GM12891 (cell line): ENCODE data around the gene AIFM2.
"Not testable (repeated sequence)": the region's sequence is repeated elsewhere in the genome, so short reads cannot be mapped to it uniquely, and the experiment has no call there.

Experiments
- DNase-seq: peaks from one replicate; pipeline ENCODE4 v3.0.0; 2011; ENCODE audit warnings: low spot score; ENCODE audit not compliant: insufficient read length
- FAIRE-seq: peaks from 2 replicates; lab custom pipeline; 2011; peaks lifted over from hg19 to GRCh38; lab: Jason Lieb, UNC
- PAX5 ChIP-seq: IDR thresholded peaks from 2 replicates; pipeline ENCODE4 v1.6.1; 2011; ENCODE audit warnings: low read length, moderate library complexity, mild to moderate bottlenecking; ENCODE audit not compliant: insufficient read depth, severe bottlenecking
- POLR2A ChIP-seq: IDR thresholded peaks from 2 replicates; pipeline ENCODE4 v1.6.1; 2011; ENCODE audit warnings: low read depth, low read length, control low read depth
- POLR2AphosphoS5 ChIP-seq: IDR thresholded peaks from 2 replicates; pipeline ENCODE4 v1.6.1; 2011; ENCODE audit warnings: low read depth, low read length, control low read depth
- POU2F2 ChIP-seq: IDR thresholded peaks from 2 replicates; pipeline ENCODE4 v1.6.1; 2011; ENCODE audit warnings: low read depth, mild to moderate bottlenecking, control low read depth, low read length, moderate library complexity
- SPI1 ChIP-seq: IDR thresholded peaks from 2 replicates; pipeline ENCODE4 v1.6.1; 2011; ENCODE audit warnings: low read depth, low read length, control low read depth
- TAF1 ChIP-seq: IDR thresholded peaks from 2 replicates; pipeline ENCODE4 v1.6.1; 2011; ENCODE audit warnings: low read depth, low read length, control low read depth

AIFM2 gene

DNA sequence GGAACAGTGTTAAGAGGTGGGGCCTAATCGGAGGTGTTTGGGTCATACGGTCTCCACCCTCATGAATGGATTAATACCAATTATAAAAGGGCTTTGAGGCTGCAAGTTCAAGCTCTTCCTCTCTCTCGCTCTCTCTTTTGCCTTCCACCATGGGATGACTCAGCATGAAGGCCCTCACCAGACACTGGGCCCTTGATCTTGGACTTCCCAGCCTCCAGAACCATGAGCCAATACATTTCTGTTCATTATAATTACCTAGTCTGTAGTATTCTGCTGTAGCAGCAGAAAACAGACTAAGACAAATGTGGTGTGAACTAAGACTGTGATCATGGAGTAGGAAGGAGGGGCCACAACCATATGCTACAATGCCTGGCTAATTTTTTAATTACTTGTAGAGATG, 7.7 kb downstream of the AIFM2 start:
- DNase-seq (no peak), FAIRE-seq (no peak)
- no peak for TF ChIP-seq POLR2AphosphoS5
- TF ChIP-seq TAF1: no peak
- no peak for TF ChIP-seq POLR2A
- TF ChIP-seq PAX5: no peak
- no peak for TF ChIP-seq POU2F2
- no peak for TF ChIP-seq SPI1

DNA sequence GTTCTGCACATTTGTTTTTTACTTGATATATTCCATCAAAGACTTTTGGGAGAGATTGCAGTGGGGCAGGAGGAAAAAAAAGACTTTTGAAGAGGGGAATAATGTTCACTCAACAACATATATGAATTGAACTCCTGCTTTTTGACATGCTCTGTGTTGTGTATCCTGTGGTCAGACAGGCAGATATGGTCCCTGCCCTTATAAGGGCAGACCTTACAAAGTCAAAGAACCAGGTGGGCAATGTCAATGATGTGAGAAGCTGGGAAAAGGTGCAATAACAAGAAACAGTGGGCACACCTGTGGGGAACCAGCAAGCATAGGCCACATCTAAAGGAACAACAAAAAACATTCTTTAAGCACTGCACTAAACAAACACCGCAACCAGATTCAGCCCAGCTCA, 8.2 kb downstream of the AIFM2 start:
- TF ChIP-seq POU2F2 (no peak), TAF1 (no peak), PAX5 (no peak), POLR2A (no peak), SPI1 (no peak), POLR2AphosphoS5 (no peak)
- DNase-seq: no peak

DNA sequence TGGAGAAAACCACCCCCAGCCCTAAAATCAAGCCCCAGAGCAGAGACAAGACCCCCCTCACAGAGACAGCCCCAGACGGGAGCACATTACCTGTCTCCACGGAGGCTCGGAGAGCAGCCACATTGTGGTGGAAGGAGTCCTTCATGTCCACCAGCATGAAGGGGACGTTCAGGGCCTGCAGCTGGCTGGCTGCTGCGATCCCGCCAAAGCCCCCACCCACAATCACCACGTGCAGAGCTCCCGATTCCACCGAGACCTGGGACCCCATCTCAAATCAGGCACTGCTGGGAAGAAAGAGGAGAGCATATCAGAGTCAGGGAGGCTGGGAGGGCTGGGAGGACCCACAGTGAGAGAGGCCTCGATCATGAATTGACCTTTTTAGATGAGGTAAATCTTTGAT, 8.8 kb downstream of the AIFM2 start:
- no peak for TF ChIP-seq SPI1
- no peak for TF ChIP-seq TAF1
- no peak for TF ChIP-seq POLR2A
- TF ChIP-seq POU2F2: no peak
- no peak for TF ChIP-seq POLR2AphosphoS5
- no peak for TF ChIP-seq PAX5
- DNase-seq: no peak
- no peak for FAIRE-seq

More for the DNA sequence above, 8.2 kb downstream of the AIFM2 start:
- FAIRE-seq: no peak

DNA sequence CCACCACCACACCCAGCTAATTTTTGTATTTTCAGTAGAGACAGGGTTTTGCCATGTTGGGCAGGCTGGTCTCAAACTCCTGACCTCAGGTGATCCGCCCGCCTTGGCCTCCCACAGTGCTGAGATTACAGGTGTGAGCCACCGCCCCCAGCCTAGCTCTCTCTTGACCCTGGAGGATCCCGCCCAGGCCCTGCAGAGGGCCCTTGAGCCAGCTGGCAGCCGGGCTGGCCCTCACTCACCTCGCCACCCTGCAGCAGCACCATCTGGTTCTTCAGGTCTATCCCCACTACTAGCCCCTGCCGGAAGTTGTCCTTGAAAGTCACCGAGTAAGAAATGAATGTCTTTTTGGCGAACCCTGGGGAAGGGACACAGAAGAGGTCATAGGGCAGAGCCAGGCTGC, 9.5 kb downstream of the AIFM2 start:
- not testable (repeated sequence) for FAIRE-seq, DNase-seq

DNA sequence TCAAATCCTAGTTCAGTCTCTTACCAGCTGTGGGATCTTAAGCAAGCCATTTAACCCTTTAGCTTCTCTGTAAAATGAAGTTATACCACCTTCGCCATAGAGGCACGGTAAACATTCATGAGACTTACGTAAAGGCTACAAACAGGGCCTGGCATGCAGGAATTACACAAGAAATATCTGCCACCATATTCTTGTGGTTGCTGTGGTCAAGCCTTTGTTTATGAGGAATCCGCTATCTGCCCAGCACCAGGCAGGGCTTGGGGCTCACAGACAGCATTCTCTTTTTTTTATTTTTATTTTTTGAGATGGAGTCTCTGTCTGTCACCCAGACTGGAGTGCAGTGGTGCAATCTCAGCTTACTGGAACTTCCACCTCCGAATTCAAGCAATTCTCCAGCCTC, 9.9 kb downstream of the AIFM2 start:
- no peak for FAIRE-seq
- TF ChIP-seq POLR2AphosphoS5: no peak
- TF ChIP-seq POLR2A: no peak
- TF ChIP-seq SPI1: no peak
- no peak for TF ChIP-seq TAF1
- TF ChIP-seq POU2F2: no peak
- no peak for TF ChIP-seq PAX5
- DNase-seq: no peak

DNA sequence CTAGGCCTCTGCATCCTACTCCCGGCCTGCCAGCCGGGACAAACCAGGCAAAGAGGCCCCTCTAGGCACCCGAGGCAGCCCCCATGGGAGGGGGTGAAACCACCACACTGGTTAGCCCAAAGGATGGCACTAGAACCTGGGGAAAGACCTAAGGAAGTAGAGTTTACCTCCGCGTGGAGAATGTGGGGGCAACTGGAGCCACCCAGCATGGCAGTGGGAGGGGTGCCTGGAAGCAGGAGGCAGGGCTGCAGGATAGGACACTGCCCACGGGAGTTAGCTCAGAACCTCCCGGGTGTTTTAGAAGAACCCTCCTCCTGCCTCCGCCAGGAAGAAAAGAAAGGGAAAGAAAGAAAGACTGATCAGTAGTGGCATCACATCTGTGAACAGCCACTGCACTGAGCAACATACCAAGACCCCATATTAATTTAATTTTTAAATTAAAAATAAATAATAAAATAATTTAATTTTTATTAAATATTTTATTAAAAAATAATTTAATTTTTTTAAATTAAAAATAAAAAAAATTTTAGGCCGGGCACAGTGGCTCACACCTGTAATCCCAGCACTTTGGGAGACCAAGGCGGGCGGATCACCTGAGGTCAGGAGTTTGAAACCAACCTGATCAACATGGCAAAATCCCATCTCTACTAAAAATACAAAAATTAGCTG, 11.2 kb downstream of the AIFM2 start:
- no peak for TF ChIP-seq PAX5
- TF ChIP-seq POU2F2: no peak
- TF ChIP-seq POLR2AphosphoS5: no peak
- no peak for TF ChIP-seq SPI1
- TF ChIP-seq TAF1: no peak
- no peak for TF ChIP-seq POLR2A
- FAIRE-seq (no peak), DNase-seq (no peak)

DNA sequence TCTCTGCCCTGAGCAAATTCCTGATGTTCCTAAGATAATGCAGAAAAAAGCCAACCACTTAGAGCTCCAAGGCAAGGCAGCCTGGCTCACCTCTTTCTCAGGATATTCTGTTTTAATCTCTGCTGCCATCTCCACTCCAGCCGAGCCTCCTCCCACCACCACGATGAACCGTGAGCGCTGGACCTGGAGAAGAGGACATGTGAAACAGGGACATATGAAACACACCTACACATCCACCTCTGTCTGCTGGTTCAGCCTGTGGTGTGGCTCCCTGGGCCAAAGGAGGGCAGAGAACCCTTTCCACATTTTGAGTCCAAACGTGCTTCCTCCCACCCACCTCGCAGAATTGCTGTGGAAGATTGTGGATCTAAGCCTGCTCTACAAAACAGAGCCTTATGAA, 12.2 kb downstream of the AIFM2 start:
- no peak for DNase-seq
- FAIRE-seq: no peak
- TF ChIP-seq PAX5 (no peak), POLR2AphosphoS5 (no peak), POU2F2 (no peak), SPI1 (no peak), POLR2A (no peak), TAF1 (no peak)

DNA sequence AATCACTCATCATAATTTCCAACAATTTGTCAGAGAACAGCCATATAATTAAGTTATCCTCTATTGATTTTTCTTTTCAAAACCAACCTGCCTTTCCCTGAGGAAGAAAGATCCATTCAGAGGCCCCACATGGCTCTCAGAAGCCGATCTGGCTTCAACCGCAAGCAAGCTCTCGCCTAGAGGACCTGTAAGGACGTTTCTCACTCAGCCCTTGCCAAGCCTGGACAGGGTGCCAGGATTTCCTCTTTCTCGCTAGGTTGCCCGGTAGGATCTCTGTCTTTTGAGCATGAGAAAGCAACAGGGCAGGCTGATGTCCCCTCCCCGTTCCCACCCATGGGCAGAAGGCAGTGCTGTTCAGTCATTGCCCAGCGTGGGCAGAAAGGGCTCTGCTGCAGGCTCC, 13.0 kb downstream of the AIFM2 start:
- no peak for DNase-seq
- TF ChIP-seq TAF1: no peak
- TF ChIP-seq POLR2A: no peak
- TF ChIP-seq POLR2AphosphoS5: no peak
- no peak for TF ChIP-seq SPI1
- TF ChIP-seq POU2F2: no peak
- TF ChIP-seq PAX5: no peak
- no peak for FAIRE-seq

DNA sequence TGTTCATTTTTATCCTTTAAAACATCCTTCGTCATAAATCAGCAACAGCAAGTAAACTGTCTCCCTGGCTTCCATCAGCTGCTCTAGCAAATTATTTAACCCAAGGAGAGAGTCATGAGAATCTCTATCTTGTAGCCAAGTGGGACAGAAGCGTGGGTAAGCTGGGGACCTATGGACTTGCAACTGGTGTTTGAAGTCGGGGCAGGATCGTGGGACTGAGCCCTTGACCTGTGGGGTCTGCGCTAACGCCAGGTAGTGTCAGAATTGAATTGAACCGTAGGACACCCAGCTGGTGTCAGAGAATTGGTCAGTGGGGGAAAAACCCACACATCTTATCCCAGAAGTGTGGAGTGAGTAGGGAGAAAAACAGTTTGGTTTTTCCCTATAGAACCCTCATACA, 13.4 kb downstream of the AIFM2 start:
- TF ChIP-seq SPI1: no peak
- no peak for TF ChIP-seq TAF1
- no peak for TF ChIP-seq POU2F2
- no peak for TF ChIP-seq POLR2A
- DNase-seq (no peak), FAIRE-seq (no peak)

DNA sequence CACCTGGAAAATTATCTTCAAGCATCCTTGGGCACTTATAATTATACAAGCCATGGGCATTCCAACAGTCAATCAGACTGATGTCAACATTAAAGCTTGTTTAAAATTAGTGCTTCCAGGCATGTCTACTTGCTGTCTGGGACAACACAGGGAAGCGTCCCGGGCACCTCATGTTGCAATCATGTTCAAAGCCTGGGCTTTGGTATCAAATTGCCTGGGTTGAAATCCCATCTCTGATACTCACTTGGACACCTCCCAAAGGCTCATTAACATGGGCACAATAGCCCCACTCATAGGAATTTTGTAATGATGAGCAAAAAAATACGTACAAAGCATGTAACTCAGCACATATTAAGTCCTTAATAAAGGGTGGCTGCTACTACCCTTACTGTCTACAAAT, 14.4 kb downstream of the AIFM2 start:
- TF ChIP-seq PAX5 (no peak), TAF1 (no peak), POU2F2 (no peak), POLR2AphosphoS5 (no peak), POLR2A (no peak), SPI1 (no peak)

More for the DNA sequence above, 14.4 kb downstream of the AIFM2 start:
- DNase-seq (no peak), FAIRE-seq (no peak)
